H9 (cell line): Measurements from ENCODE around the gene FCGBP. TPM values are rescaled to one million over a fixed set of nuclear protein-coding genes. Genes with fewer than 3 reads are reported as not detected.

ENCODE experiments used
- DNase-seq: peaks from one replicate; pipeline ENCODE4 v3.0.0-alpha.2; 2017
- H2AFZ ChIP-seq: one replicate; pipeline ENCODE4 v1.6.1; 2013; ENCODE audit warnings: mild to moderate bottlenecking, low read length, control low read depth, moderate library complexity
- H2AK5ac ChIP-seq: 2 replicates; pipeline ENCODE4 v1.6.1; 2013; ENCODE audit warnings: low read length, control low read depth, mixed read lengths; ENCODE audit not compliant: insufficient read length
- H2BK120ac ChIP-seq: one replicate; pipeline ENCODE4 v1.6.1; 2013; ENCODE audit warnings: low read depth, mild to moderate bottlenecking, low read length, control low read depth, inconsistent platforms; ENCODE audit not compliant: poor library complexity, severe bottlenecking
- H2BK12ac ChIP-seq: 2 replicates; pipeline ENCODE4 v1.6.1; 2013; ENCODE audit warnings: low read length, control low read depth, mixed read lengths, low read depth; ENCODE audit not compliant: insufficient read length
- H2BK15ac ChIP-seq: 2 replicates; pipeline ENCODE4 v1.6.1; 2013; ENCODE audit warnings: low read depth, low read length, control low read depth
- H2BK20ac ChIP-seq: one replicate; pipeline ENCODE4 v1.6.1; 2013; ENCODE audit warnings: low read depth, mild to moderate bottlenecking, low read length, control low read depth, inconsistent platforms; ENCODE audit not compliant: poor library complexity, severe bottlenecking
- H2BK5ac ChIP-seq: 2 replicates; pipeline ENCODE4 v1.6.1; 2013; ENCODE audit warnings: low read length, control low read depth, mixed read lengths; ENCODE audit not compliant: insufficient read length
- H3K14ac ChIP-seq: 2 replicates; pipeline ENCODE4 v1.6.1; 2013; ENCODE audit warnings: low read length, control low read depth; ENCODE audit not compliant: insufficient read depth
- H3K18ac ChIP-seq: 2 replicates; pipeline ENCODE4 v1.6.1; 2013; ENCODE audit warnings: low read depth, mild to moderate bottlenecking, mixed read lengths, low read length, control low read depth; ENCODE audit not compliant: insufficient read length
- H3K23ac ChIP-seq: 2 replicates; pipeline ENCODE4 v1.6.1; 2013; ENCODE audit warnings: low read length, control low read depth, mixed read lengths, low read depth; ENCODE audit not compliant: insufficient read length
- H3K23me2 ChIP-seq: 2 replicates; pipeline ENCODE4 v1.6.1; 2013; ENCODE audit warnings: low read depth, mild to moderate bottlenecking, mixed read lengths, low read length, control low read depth; ENCODE audit not compliant: insufficient read length, poor library complexity, severe bottlenecking
- H3K27ac ChIP-seq: 2 replicates; pipeline ENCODE4 v1.5.1; 2013; ENCODE audit warnings: low read length, control low read depth, mixed read lengths, low read depth; ENCODE audit not compliant: insufficient read length
- H3K27me3 ChIP-seq: 2 replicates; pipeline ENCODE4 v1.6.1; 2013; ENCODE audit warnings: low read length, control low read depth, inconsistent platforms; ENCODE audit not compliant: insufficient read depth
- H3K4ac ChIP-seq: 2 replicates; pipeline ENCODE4 v1.6.1; 2013; ENCODE audit warnings: low read depth, mild to moderate bottlenecking, control low read depth, inconsistent platforms, low read length, moderate library complexity
- H3K4me1 ChIP-seq: 2 replicates; pipeline ENCODE4 v1.6.1; 2013; ENCODE audit warnings: low read length, control low read depth, inconsistent platforms; ENCODE audit not compliant: insufficient read depth
- H3K4me2 ChIP-seq: 2 replicates; pipeline ENCODE4 v1.6.1; 2013; ENCODE audit warnings: low read length, control low read depth, mixed read lengths; ENCODE audit not compliant: insufficient read length, insufficient read depth
- H3K56ac ChIP-seq: 2 replicates; pipeline ENCODE4 v1.6.1; 2013; ENCODE audit warnings: low read depth, mild to moderate bottlenecking, mixed read lengths, low read length, control low read depth; ENCODE audit not compliant: insufficient read length
- H3K79me1 ChIP-seq: 2 replicates; pipeline ENCODE4 v1.6.1; 2013; ENCODE audit warnings: low read depth, mild to moderate bottlenecking, moderate library complexity, low read length, control low read depth, inconsistent platforms; ENCODE audit not compliant: insufficient read depth, poor library complexity, severe bottlenecking
- H3K79me2 ChIP-seq: 2 replicates; pipeline ENCODE4 v1.6.1; 2013; ENCODE audit warnings: low read length, control low read depth, inconsistent platforms; ENCODE audit not compliant: insufficient read depth
- H3K9ac ChIP-seq: 2 replicates; pipeline ENCODE4 v1.6.1; 2013; ENCODE audit warnings: low read length, control low read depth, mixed read lengths; ENCODE audit not compliant: insufficient read length; ENCODE audit errors: extremely low read depth
- H3K9me3 ChIP-seq: one replicate; pipeline ENCODE4 v1.6.1; 2013; ENCODE audit warnings: low read depth, low read length, inconsistent platforms; ENCODE audit not compliant: control insufficient read depth
- H3T11ph ChIP-seq: one replicate; pipeline ENCODE4 v1.6.1; 2013; ENCODE audit warnings: mild to moderate bottlenecking, low read length, control low read depth, inconsistent platforms
- H4K20me1 ChIP-seq: one replicate; pipeline ENCODE4 v1.6.1; 2013; ENCODE audit not compliant: control insufficient read depth, insufficient read length, insufficient read depth
- H4K5ac ChIP-seq: 2 replicates; pipeline ENCODE4 v1.6.1; 2013; ENCODE audit warnings: low read depth, mild to moderate bottlenecking, mixed read lengths, low read length, control low read depth; ENCODE audit not compliant: insufficient read length
- H4K8ac ChIP-seq: replicated peaks from 2 replicates; pipeline ENCODE4 v1.6.1; 2013; ENCODE audit warnings: low read length, control low read depth, mixed read lengths, low read depth; ENCODE audit not compliant: insufficient read length
- H4K91ac ChIP-seq: 2 replicates; pipeline ENCODE4 v1.6.1; 2013; ENCODE audit warnings: low read depth, mild to moderate bottlenecking, moderate library complexity, mixed read lengths, low read length, control low read depth; ENCODE audit not compliant: insufficient read length
- H3K27ac Mint-ChIP-seq, 3 experiments: 2 replicates in 2 of 3; 3 replicates in 1 of 3; pipeline ENCODE4 v1.8.0; 2020 to 2021; ENCODE audit warnings: mixed read lengths in 3 of 3, mild to moderate bottlenecking in 1 of 3, moderate library complexity in 1 of 3
- H3K27me3 Mint-ChIP-seq: 2 replicates; pipeline ENCODE4 v1.8.0; 2021; ENCODE audit warnings: low read depth, mild to moderate bottlenecking, moderate library complexity, mixed read lengths
- H3K36me3 Mint-ChIP-seq, 3 experiments: 2 replicates in 2 of 3; 3 replicates in 1 of 3; pipeline ENCODE4 v1.8.0; 2020 to 2021; ENCODE audit warnings: low read depth in 3 of 3, mixed read lengths in 3 of 3; ENCODE audit not compliant: insufficient read depth in 1 of 3
- H3K4me1 Mint-ChIP-seq, 2 experiments: 2 replicates each; pipeline ENCODE4 v1.8.0; 2020; ENCODE audit warnings: mixed read lengths in 2 of 2
- H3K4me3 Mint-ChIP-seq, 2 experiments: 2 replicates in 1 of 2; 3 replicates in 1 of 2; pipeline ENCODE4 v1.8.0; 2020 to 2021; ENCODE audit warnings: mild to moderate bottlenecking in 2 of 2, mixed read lengths in 2 of 2, moderate library complexity in 1 of 2
- H3K9me3 Mint-ChIP-seq, 2 experiments: 2 replicates in 1 of 2; 3 replicates in 1 of 2; pipeline ENCODE4 v1.8.0; 2020; ENCODE audit warnings: mild to moderate bottlenecking in 2 of 2, mixed read lengths in 2 of 2, moderate library complexity in 1 of 2
- CTCF ChIP-seq: fragments of 200-600 bp; sonication (generic); conservative IDR thresholded peaks from 3 replicates; pipeline ENCODE4 v1.8.0; 2021; ENCODE audit warnings: antibody characterized with exemption, mild to moderate bottlenecking
- WGBS: extraction: QIAGEN DNeasy Blood & Tissue Kit; methylation state at CpG from one replicate; pipeline ENCODE4 v1.1.7; 2013; ENCODE audit warnings: missing lambda C conversion rate, low lambda C conversion rate, mixed read lengths; ENCODE audit not compliant: insufficient read length; ENCODE audit errors: extremely low coverage; 5-methylcytosine and 5-hydroxymethylcytosine counted together
- total RNA-seq: library from RNA; stranded (reverse); gene quantifications from 2 replicates; pipeline ENCODE4 v1.2.1, GENCODE V29; 2021

FCGBP gene
- total RNA-seq, 1 experiment from 2014 or later, result 0.13 TPM

GRCh38 chr19:39949026-39949747, 14.8 kb upstream of the FCGBP start:
- H3K18ac ChIP-seq, result no peak overlapping the region
- no peak for TF ChIP-seq CTCF

More at GRCh38 chr19:39949026-39949747, 14.8 kb upstream of the FCGBP start:
- H3K23ac ChIP-seq, result no peak overlapping the region
- H3K56ac ChIP-seq, result no peak overlapping the region
- no peak overlapping the region for H3K4me2 ChIP-seq
- no peak overlapping the region for H3K14ac ChIP-seq
- no peaks in the 10 kb centered on the region; the same call in 1 of the 2 replicates for H3K79me2 ChIP-seq
- WGBS, result no CpG with 5 or more reads among the region's 2 CpGs
- H3K9me3 ChIP-seq, result no peaks in the 10 kb centered on the region
- H3K9ac ChIP-seq, result no peak overlapping the region
- H2AFZ ChIP-seq, result no peak overlapping the region
- no peaks in the 10 kb centered on the region for H4K20me1 ChIP-seq
- no peak overlapping the region for H2AK5ac ChIP-seq
- no peak overlapping the region for H2BK120ac ChIP-seq
- no peak overlapping the region for H2BK12ac ChIP-seq
- H4K8ac ChIP-seq, result no peak overlapping the region
- H2BK15ac ChIP-seq, result no peak overlapping the region
- peak overlapping the region in 1 of 3 experiments; percentile 34; a peak in 1 of 7 replicates for H3K27ac Mint-ChIP-seq
- no peak overlapping the region for H3T11ph ChIP-seq
- no peak overlapping the region for H3K27ac ChIP-seq
- no peaks in the 10 kb centered on the region for H3K27me3 Mint-ChIP-seq
- H3K23me2 ChIP-seq, result no peaks in the 10 kb centered on the region
- H3K9me3 Mint-ChIP-seq, result 0 out of 5 replicates have a peak, but pooled peaks cover 0 to 2% of the 10 kb centered on the region in 2 experiments
- no peak overlapping the region for H4K91ac ChIP-seq
- H3K79me1 ChIP-seq, result no peaks in the 10 kb centered on the region
- H3K4me1 Mint-ChIP-seq, result 0 out of 4 replicates have a peak, but pooled peaks cover 0 to 2% of the 10 kb centered on the region in 2 experiments
- no peak for DNase-seq
- H4K5ac ChIP-seq, result no peak overlapping the region
- H3K4ac ChIP-seq, result no peak overlapping the region
- no peaks in the 10 kb centered on the region for H3K36me3 Mint-ChIP-seq
- no peaks in the 10 kb centered on the region for H3K4me1 ChIP-seq
- no peak overlapping the region for H2BK20ac ChIP-seq
- no peak overlapping the region for H2BK5ac ChIP-seq
- no peak overlapping the region for H3K4me3 Mint-ChIP-seq
- H3K27me3 ChIP-seq, result no peaks in the 10 kb centered on the region
